HFFc6 (cell line): Measurements from ENCODE around the gene GTSE1. TPM values are rescaled to one million over a fixed set of nuclear protein-coding genes. Genes with fewer than 3 reads are reported as not detected.

Source experiments
- DNase-seq: peaks from one replicate; pipeline ENCODE4 v3.0.0-alpha.2; 2018
- H3K27ac Mint-ChIP-seq: 2 replicates; pipeline ENCODE4 v1.8.0; 2020; ENCODE audit warnings: mild to moderate bottlenecking, mixed read lengths
- H3K27me3 Mint-ChIP-seq: 2 replicates; pipeline ENCODE4 v1.8.0; 2021; ENCODE audit warnings: mild to moderate bottlenecking, moderate library complexity, mixed read lengths; ENCODE audit not compliant: insufficient read depth
- H3K36me3 Mint-ChIP-seq: 2 replicates; pipeline ENCODE4 v1.8.0; 2021; ENCODE audit warnings: low read depth, mixed read lengths
- H3K4me1 Mint-ChIP-seq: 2 replicates; pipeline ENCODE4 v1.8.0; 2020; ENCODE audit warnings: low read depth, mixed read lengths
- H3K4me3 Mint-ChIP-seq: 2 replicates; pipeline ENCODE4 v1.8.0; 2020; ENCODE audit warnings: mild to moderate bottlenecking, moderate library complexity, mixed read lengths
- H3K9me3 Mint-ChIP-seq: 2 replicates; pipeline ENCODE4 v1.8.0; 2020; ENCODE audit warnings: mild to moderate bottlenecking, mixed read lengths
- total RNA-seq, 6 experiments: library from RNA; stranded (reverse); fragmentation: NEBNext Ultra II Directional; extraction: Animal tissue kit (Norgen Biotek cat#: 25700); gene quantifications; 2 replicates in 1 of 6; 3 replicates in 5 of 6; pipeline ENCODE4 v1.2.3, GENCODE V29; 2021
- TF ChIP-seq, protein P1 (sequence below): fragments of 200-600 bp; sonication (generic); IDR thresholded peaks from 2 replicates; pipeline ENCODE4 v1.5.0; 2021; ENCODE audit warnings: antibody characterized with exemption, mild to moderate bottlenecking

Gene GTSE1
- total RNA-seq, 6 experiments from 2014 or later, result 12.4 to 30.5 (median 27.9) TPM

DNA sequence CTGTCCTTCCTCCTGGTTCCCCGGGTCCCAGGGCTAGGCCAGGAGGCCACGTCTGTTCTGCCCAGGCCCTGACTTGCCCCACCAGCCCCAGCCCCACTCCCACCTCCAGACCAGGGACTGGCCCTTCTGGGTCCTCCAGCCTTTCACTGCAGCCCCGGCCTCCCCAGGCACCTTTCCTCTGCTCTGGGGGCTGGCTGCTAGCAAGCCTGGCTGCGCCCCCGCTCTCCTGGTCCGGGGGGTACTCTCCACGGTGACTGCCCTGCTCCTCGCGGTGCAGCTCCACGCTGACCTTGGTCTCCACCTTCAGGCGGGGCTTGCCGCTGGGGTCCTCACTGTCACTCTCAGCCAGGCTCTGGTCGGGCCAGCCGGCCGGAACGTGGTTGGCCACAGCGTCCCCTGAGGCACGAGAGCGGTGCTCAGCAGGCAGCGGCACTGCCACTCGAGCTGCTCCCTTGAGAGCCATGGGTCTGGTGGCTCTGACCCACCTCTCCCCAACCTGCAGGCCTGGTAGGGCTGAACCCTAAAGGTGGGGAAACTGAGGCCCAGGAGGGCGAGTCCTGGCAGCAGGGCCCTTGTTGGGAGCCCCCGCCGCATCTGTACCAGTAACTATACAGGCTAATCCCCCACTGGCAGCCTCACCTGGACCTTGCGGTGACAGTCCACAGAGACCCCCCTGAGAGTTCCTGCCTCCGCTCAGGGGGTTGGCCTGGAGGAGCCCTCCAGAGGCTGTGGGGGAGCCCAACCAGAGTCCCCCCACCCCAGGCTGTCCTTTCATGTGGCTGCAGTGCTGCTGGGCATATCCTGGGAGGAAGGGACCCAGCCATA is 67.9 kb downstream of the GTSE1 start:
- TF ChIP-seq, protein P1, sequence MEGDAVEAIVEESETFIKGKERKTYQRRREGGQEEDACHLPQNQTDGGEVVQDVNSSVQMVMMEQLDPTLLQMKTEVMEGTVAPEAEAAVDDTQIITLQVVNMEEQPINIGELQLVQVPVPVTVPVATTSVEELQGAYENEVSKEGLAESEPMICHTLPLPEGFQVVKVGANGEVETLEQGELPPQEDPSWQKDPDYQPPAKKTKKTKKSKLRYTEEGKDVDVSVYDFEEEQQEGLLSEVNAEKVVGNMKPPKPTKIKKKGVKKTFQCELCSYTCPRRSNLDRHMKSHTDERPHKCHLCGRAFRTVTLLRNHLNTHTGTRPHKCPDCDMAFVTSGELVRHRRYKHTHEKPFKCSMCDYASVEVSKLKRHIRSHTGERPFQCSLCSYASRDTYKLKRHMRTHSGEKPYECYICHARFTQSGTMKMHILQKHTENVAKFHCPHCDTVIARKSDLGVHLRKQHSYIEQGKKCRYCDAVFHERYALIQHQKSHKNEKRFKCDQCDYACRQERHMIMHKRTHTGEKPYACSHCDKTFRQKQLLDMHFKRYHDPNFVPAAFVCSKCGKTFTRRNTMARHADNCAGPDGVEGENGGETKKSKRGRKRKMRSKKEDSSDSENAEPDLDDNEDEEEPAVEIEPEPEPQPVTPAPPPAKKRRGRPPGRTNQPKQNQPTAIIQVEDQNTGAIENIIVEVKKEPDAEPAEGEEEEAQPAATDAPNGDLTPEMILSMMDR, result no peak
- peaks cover 6% of the 10 kb centered on the region; the same call in 1 of the 2 replicates for H3K4me1 Mint-ChIP-seq
- no peaks in the 10 kb centered on the region for H3K9me3 Mint-ChIP-seq
- H3K4me3 Mint-ChIP-seq, result no peak overlapping the region
- H3K27ac Mint-ChIP-seq, result no peak overlapping the region
- no peaks in the 10 kb centered on the region; the same call in none of the 2 replicates for H3K27me3 Mint-ChIP-seq
- no peak for DNase-seq
- no peaks in the 10 kb centered on the region for H3K36me3 Mint-ChIP-seq

DNA sequence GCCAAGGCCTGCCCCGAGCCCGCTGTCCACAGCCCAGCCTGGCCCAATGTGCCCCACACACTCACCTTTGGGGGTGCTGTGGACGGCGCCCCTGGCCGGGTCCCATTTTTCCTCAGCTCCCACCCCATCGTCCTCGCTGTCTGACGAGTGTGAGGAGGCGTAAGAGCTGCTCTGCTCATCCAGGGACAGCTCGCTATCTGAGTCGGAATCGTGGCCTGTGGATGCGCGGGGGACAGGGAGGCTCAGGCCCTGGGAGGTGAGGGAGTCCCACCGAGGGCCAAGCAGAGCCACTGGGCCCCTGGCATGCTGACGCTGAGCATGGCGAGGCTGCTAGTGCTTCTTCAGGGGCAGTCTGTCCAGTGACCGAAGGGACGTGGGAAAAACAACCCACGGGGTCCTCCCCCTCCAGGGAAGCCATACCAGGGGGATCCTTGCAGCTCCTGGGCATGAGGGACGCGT is 68.5 kb downstream of the GTSE1 start:
- Mint-ChIP-seq H3K4me3 (no peak overlapping the region), H3K27ac (no peak overlapping the region), H3K4me1 (peaks cover 6% of the 10 kb centered on the region; the same call in 1 of the 2 replicates), H3K9me3 (no peaks in the 10 kb centered on the region), H3K27me3 (no peaks in the 10 kb centered on the region; the same call in none of the 2 replicates), H3K36me3 (no peaks in the 10 kb centered on the region)
- DNase-seq, result no peak
- TF ChIP-seq, protein P1, result no peak

DNA sequence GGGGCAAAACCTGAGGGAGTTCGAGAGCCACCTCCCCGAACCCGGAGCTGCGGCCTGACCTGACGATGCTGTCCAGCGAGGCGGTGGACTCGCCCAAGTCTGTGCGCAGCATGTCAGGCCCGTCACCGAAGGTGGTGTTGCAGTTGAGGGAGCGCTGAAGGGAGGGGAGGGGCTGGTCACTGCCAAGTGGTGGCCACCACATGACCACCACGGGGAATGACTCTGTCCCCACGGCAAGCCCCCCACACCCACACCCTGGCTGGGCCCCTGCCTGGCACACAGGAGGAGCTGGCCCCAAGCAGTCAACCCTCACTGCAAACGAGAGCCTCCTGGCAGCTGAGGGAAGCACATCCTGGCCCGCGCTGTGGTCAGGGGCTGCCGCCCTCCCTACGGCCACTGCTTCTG is 69.7 kb downstream of the GTSE1 start:
- TF ChIP-seq, protein P1, result no peak
- DNase-seq, result no peak
- H3K9me3 Mint-ChIP-seq, result no peaks in the 10 kb centered on the region
- no peak overlapping the region for H3K27ac Mint-ChIP-seq
- H3K27me3 Mint-ChIP-seq, result no peaks in the 10 kb centered on the region; the same call in none of the 2 replicates
- no peaks in the 10 kb centered on the region for H3K36me3 Mint-ChIP-seq
- H3K4me1 Mint-ChIP-seq, result no peaks in the 10 kb centered on the region
- no peak overlapping the region for H3K4me3 Mint-ChIP-seq

DNA sequence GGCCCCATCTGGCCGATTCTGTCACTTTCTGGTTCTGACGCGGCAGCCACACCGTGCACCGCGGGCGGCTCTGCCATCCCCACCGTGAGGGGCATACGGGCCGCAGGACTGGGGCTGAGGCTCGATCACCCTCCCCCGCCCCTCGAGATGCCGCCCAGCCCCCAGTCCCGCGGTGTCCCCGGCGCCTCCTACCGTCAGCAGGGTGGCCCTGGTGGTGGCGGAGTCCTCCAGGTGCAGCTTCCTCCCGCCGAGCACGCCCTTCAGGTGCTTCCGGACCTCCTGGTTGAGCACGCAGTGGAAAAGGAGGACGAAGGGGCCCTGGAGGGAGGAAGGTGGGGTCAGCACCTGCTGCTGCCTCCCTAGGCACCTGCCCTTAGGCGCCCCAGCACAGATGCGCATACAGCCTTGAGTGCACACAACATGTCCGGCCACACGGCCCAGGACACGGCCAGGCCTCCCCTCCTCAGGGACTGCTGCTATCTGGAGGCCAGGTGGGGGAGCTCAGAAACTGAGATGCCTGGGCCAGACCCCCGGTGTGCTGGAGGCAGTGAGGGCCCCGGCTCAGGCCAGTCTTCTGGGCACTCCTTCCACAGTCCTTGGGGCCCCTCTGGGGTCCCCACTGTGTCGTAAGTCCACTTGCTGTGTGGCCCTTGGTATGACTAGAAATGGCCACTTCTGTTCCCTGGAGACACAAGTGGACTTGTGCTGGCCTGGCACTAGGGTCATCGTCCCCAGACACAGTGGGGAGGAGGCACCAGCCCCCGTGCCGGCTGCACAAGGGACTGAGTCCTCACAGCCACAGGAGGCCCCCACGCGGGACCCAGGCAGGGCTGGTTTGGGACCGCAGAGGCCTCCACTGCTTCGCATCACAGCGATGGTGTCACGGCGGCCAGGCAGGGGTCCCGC is 70.4 kb downstream of the GTSE1 start:
- DNase-seq, result no peak
- TF ChIP-seq, protein P1, result no peak
- Mint-ChIP-seq H3K4me1 (no peaks in the 10 kb centered on the region), H3K27me3 (no peaks in the 10 kb centered on the region; the same call in 1 of the 2 replicates), H3K27ac (no peak overlapping the region), H3K4me3 (no peak overlapping the region), H3K9me3 (no peaks in the 10 kb centered on the region), H3K36me3 (no peaks in the 10 kb centered on the region)

DNA sequence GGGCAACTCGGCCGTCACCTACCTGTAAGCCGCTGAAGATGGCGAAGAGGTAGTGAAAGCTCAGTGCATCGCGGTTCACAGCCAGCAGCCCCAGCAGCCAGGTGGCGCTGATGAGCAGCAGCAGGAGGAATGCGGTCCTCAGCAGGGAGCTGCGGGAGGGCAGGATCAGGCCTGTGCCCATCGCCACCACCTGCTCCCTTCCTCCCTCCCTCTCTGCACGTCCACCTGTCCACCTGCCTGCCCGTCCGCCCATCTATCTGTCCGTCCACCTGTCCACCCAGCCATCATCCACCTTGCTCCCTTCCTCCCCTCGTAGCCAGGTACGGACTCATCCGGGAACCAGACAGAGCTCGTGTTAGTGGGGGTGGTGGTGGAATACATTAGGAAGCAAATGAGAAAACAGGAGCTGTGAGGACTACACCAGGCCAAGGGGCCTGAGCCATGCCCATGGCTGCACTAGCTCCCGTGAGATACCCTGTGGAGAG is 71.1 kb downstream of the GTSE1 start:
- Mint-ChIP-seq H3K36me3 (no peaks in the 10 kb centered on the region), H3K27me3 (no peaks in the 10 kb centered on the region), H3K27ac (no peak overlapping the region), H3K9me3 (no peaks in the 10 kb centered on the region), H3K4me1 (no peaks in the 10 kb centered on the region), H3K4me3 (no peak overlapping the region)
- peak; percentile 39 for DNase-seq
- TF ChIP-seq, protein P1, result peak; percentile 96
